SW 1271 (cell line): ENCODE measurements around the gene PARD3B.

ENCODE experiments used
- DNase-seq, 2 experiments: peaks; one replicate each; lab custom pipeline; 2025; lab: John Stamatoyannopoulos, UW

Gene PARD3B

GRCh38 chr2:205505371-205505770 is 960.1 kb downstream of the PARD3B start:
- no peak for DNase-seq

GRCh38 chr2:205509655-205510054 is 964.4 kb downstream of the PARD3B start:
- no peak for DNase-seq

GRCh38 chr2:205510345-205510744 is 965.1 kb downstream of the PARD3B start:
- no peak for DNase-seq

- DNase-seq = no peak
These were observed 965.9 kb downstream of the PARD3B start for GRCh38 chr2:205511221-205511620.

GRCh38 chr2:205511641-205512040 is 966.4 kb downstream of the PARD3B start:
- no peak for DNase-seq

- DNase-seq = no peak
These were observed 975.0 kb downstream of the PARD3B start for GRCh38 chr2:205520311-205520710.

- no peak for DNase-seq
These were observed 979.4 kb downstream of the PARD3B start for GRCh38 chr2:205524656-205525055.

GRCh38 chr2:205527801-205528200 is 982.5 kb downstream of the PARD3B start:
- DNase-seq = no peak

- DNase-seq = no peak
These were observed 985.8 kb downstream of the PARD3B start for GRCh38 chr2:205531072-205531471.

- no peak for DNase-seq
These were observed 986.3 kb downstream of the PARD3B start for GRCh38 chr2:205531489-205532148.

GRCh38 chr2:205535001-205535400 is 989.7 kb downstream of the PARD3B start:
- no peak for DNase-seq

GRCh38 chr2:205539603-205540002 is 994.3 kb downstream of the PARD3B start:
- no peak for DNase-seq

GRCh38 chr2:205540036-205540435 is 994.8 kb downstream of the PARD3B start:
- no peak for DNase-seq

GRCh38 chr2:205543262-205543843 is 998.1 kb downstream of the PARD3B start:
- no peak for DNase-seq

GRCh38 chr2:205543937-205544702 is 998.8 kb downstream of the PARD3B start:
- DNase-seq = no peak

GRCh38 chr2:205545971-205546816 is 1000.9 kb downstream of the PARD3B start:
- no peak for DNase-seq

- no peak for DNase-seq
These were observed 1010.4 kb downstream of the PARD3B start for GRCh38 chr2:205555566-205556230.

- DNase-seq = no peak
These were observed 1011.1 kb downstream of the PARD3B start for GRCh38 chr2:205556357-205556756.

GRCh38 chr2:205556841-205557539 is 1011.7 kb downstream of the PARD3B start:
- no peak for DNase-seq

- DNase-seq = no peak
These were observed 1012.6 kb downstream of the PARD3B start for GRCh38 chr2:205557873-205558272.

- no peak for DNase-seq
These were observed 1016.2 kb downstream of the PARD3B start for GRCh38 chr2:205561441-205561840.
